Measurements from ENCODE around the gene PIP5K1B.

PIP5K1B gene

DNA sequence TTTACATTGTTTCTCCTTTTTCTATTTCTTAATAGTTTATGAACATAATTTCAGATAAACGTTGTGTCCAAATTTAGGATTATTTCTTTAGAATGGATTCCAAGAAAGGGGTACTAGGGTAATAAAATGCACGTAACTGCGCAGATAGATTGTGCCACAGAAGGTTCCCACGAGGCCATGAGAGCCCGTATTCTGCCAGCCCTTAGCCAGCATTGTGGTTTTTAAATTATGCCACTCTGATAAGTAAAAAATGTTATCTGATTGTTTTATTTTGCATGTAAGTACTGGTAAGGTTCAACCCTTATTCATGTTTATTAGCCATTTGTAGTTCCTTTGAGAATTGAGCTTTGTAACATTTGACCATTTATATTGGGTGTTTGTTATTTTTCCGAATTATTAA lies 220.1 kb downstream of the PIP5K1B start:
- DNase-seq: peak; percentile 27

DNA sequence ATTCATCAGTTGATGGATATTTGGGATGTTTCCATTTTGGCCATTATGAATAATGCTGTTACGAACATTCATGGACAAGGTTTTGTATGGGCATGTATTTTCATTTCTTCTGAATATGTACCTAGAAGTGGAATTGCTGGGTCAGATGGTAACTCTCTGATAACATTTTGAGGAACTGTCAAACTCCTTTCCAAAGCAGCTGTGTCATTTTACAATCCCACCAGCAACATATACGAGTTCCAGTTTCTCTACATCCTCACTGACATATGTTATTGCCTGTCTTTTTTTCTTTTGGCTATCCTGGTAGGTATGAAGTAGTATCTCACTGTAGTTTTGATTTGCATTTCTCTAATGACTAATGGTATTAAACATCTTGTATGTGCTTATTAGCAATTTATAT lies 222.1 kb downstream of the PIP5K1B start:
- peak; percentile 46 for DNase-seq

- DNase-seq: no peak
Observed at GRCh38 chr9:68931821-68932220, 226.8 kb downstream of the PIP5K1B start.

DNA sequence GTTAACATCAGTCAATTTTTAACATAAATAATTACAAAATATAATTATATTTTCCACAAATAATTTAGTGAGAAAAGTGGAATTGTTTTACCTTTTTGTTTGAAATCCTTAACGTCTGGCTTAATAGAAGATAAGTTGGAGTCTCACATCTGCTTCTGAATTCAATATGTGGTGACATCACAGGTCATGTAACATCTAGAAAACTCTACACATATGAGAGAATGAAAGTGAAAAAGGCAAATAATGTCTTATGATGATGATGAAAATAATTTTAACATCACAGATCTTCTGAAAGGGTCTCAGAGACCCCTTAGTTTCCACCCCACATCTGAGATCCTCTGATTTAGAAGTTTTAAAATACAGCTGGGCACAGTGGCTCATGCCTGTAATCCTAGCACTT lies 227.4 kb downstream of the PIP5K1B start:
- DNase-seq: no peak

DNA sequence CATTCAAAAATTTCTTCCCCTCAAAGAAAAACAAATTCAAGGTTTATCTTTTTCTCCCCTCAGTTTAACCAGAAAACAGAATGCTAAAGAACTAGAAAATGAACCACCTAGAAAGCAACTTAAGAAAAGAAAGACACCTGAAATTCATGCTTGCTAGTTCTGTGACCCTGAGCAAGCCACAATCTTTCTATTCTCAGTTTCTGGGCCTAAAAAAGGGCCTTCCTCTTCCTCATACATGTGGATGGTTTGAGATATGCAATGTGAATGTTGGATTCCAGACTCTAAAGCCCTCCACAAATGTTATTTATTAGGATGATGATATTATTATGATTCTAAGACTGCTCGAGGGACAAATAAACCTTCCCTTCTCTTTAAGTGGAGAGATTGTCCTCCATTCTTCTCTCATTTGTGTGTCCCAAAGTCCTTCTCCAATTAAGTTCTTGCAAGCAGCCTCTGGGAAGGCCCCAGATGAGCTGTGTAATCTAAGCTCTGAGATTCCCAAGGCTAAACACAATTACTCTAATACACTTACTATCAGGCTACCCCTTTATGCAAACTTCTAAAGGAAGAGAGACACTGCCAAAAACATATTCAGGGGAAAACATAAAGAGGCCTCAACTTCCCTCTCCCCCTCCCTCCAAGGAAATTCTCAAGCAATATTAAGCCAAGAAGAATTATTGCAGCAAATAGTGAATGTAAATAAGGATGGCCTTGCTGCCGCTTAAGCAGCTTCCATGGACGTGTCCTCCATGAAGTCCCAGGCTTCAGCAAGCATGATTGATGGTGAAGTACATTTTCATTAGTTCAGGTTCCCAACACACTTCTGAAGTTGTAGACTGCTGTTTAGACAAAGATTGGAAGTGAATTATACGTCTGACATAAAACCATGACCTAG lies 228.6 kb downstream of the PIP5K1B start:
- DNase-seq: no peak

DNA sequence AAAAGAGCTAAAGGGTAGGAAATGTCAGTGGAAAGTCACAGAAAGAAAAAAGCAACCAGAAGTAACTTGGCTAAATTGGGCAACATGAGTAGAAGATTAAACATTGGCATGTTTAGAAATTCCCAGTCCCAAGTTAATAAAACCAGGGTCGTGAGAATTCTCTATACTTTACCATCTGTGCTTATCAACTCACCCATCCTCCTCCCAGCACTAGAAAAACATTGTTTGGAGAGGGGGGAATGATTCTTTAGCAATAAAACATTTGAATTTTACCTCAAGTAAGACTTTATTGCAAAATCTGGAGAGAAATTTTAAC lies 229.2 kb downstream of the PIP5K1B start:
- no peak for DNase-seq

GRCh38 chr9:68940573-68940972 lies 235.5 kb downstream of the PIP5K1B start:
- DNase-seq: no peak

GRCh38 chr9:68941780-68942459 lies 236.9 kb downstream of the PIP5K1B start:
- DNase-seq: no peak

DNA sequence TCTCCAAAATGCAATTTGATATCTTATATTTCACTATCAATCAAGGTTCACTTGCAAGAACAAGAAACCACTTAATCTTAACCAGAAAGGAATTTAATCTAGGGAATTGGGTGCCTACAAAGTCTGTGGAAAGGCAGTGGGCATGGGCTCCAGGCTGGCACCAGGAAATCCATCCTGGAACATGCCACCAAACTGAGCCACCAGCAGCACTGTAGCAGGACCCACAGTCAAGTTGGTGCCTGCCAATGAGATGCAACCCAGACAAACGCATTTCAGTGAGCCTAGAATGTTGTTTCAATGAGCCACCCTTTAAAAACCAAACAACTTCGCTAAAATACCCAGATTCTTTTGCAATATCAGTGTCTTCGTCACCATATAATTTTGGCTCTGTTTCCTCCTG lies 237.8 kb downstream of the PIP5K1B start:
- DNase-seq: no peak

DNA sequence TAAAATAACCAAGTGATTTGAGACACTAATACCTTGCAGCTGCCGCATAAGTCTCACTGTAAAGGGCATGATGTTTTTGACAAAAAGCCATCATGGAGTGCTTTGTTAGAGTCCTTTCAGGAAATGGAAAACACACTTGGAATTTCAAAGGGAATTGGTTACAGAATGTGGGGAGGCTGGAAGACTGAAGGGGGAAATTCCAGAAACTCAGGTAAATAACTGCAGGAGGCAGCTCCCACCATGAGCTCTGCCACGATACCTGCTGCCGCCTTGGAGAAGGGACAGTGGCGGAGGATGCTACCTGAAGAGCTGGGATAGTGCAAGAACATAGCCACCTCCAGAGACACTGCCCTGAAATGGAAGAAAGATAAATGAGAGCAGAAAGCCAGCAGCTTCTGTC lies 242.0 kb downstream of the PIP5K1B start:
- no peak for DNase-seq

DNA sequence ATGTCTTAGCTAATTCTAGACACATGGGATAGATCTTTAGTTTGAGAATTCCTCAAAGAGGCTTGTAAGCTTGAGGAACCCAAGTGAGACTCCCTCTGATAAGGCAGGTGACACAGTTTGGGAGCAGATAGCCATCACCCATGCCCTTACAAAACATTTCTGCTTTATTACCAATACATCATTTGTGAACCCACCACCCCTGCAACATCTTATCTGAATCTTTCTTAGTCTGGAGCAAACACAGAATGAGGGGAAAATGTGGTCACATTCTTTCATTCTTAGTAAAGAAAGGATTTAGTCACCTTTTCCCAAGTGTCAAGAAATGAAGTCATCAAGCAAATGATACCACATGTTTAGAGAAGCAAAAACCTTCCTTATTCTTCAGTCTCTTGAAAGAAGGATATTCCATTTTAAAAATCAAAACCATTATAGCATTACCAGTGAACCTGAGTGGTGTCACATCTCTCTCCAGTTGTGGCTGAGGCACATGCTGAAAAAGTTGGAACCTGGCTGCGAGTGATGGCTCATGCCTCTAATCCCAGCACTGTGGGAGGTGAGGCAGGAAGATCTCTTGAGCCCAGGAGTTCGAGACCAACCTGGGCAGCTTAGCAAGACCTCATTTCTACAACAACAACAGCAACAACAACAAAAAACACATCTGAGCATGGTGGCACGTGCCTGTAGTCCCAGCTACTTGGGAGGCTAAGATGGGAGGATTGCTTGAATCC lies 243.0 kb downstream of the PIP5K1B start:
- DNase-seq: no peak

- DNase-seq: no peak
Observed at GRCh38 chr9:68949271-68950000, 244.4 kb downstream of the PIP5K1B start.

DNA sequence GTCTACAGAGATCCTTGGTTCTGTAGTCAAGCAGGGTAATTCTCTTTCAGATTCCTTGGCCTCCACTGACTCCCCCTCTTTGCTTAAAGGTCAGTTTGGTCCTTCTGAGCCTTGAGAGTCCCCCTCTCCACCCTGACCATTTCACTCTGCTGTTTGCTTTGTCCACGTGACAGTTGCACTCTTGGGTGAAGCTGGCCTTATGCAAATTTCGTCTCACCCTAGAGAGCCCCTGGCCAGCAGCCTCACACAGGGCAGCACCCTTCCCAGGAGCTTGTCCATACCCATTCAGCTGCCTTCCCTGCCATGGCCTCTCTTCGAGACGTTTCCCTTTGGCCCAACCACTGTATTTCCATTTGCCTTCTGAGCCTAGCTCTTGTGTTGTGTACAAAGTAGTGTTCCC lies 245.1 kb downstream of the PIP5K1B start:
- DNase-seq: no peak

- no peak for DNase-seq
Observed at GRCh38 chr9:68950689-68951088, 245.6 kb downstream of the PIP5K1B start.

- peak; percentile 19 for DNase-seq
Observed at GRCh38 chr9:68951879-68952659, 247.0 kb downstream of the PIP5K1B start.

GRCh38 chr9:68953771-68954170 lies 248.7 kb downstream of the PIP5K1B start:
- no peak for DNase-seq

DNA sequence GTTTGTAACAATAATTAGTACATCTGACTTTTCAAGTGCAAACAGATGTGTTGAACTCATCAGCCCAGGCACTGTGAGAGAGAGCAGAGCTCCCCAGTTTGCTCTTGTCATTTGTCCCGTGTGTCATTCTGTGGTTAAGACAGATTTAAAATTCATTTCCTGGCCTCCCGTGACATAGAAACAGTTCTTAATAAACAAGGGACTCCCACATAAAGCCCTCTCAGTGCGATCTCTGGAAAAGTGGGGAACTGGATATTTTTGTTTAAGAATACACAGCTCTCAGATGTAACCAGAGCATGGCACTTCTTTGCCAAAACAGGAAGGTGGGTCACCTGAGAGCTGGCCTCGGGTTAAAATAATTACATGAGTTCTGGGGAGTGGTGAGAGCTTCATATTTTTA lies 250.3 kb downstream of the PIP5K1B start:
- DNase-seq: no peak

DNA sequence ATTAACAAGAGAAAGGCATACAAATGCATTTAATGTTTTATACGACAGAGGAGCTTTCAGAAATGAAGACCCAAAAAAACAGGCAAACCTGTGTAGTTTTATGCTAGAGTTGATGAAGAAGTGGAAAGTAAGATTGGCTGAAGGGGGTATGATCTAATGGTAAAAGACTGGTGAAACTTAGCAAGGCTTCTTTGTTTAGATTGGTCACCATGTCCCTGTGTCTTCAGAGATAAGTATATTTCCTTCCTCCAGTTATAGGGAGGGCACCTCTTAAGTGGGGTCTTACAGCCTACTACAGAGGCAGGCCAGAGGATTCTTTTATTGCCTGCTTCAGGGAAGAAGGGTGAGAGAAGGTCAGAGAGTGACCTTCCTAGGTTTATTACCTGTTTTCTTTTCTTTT lies 252.4 kb downstream of the PIP5K1B start:
- no peak for DNase-seq

- no peak for DNase-seq
Observed at GRCh38 chr9:68961587-68961986, 256.5 kb downstream of the PIP5K1B start.

DNA sequence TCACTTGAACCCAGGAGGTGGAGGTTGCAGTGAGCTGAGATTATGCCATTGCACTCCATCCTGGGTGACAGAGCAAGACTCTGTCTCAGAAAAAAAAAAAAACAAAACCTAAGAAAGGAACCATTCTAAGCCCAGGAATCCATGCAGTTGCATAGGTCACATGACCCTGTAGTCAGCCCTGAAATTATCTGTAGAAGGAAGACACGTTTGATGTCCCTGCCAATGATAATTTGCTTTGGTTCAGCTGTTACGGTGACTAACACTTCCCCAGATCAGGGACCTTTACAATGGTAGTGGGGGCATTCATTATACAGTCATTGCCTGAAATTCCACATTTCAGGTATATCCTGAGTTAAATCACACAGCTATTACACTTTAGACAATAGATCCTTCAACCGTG lies 258.4 kb downstream of the PIP5K1B start:
- no peak for DNase-seq

DNA sequence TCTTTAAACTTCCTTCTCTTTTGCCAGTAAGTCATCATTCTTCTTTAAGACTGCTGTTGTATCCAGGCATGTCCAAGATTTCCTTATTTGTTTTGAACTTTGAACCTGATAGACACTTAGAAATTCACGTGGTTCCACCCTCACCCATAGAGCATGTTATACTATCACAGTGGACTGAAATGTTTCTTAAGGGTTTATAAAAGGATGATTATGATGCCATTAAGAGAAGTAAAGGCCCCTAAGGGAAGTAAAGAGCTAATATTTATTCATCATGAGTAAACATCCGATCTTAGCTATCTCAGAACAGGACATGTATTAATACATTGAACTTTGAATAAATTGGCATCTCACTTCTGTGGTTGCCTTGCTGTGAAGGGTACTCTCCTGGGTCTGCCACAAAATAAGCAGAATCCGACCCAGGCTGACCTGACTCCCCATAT lies 259.1 kb downstream of the PIP5K1B start:
- DNase-seq: no peak

GRCh38 chr9:68964765-68965164 lies 259.7 kb downstream of the PIP5K1B start:
- DNase-seq: no peak
